ENCODE measurements around the gene WDR93. TPM values are rescaled to one million over a fixed set of nuclear protein-coding genes. Genes with fewer than 3 reads are reported as not detected.
A peak's percentile ranks its signal among the peaks of the same experiment; 100 is the strongest.
"Not testable (repeated sequence)": the region's sequence is repeated elsewhere in the genome, so short reads cannot be mapped to it uniquely, and the experiment has no call there.

WDR93 gene
- total RNA-seq, 8 experiments from 2014 or later = 0.09 to 2.6 (median 0.24) TPM

- in situ Hi-C loops (cut with MboI; ENCODE audit: low pct_unique_long_range_greater_than_20kb in 2 of 9, low sequenced_read_pairs in 9 of 9, unreplicated experiment in 9 of 9) = no loop called here
- Histone ChIP-seq H3K27ac (no peak within 1 kb of the TSS), H3K4me1 (replicated peaks in 1 of 2) (peaks cover 0 to 2% of the 10 kb centered on the region in 2 donors), H3K4me3 (no peak within 1 kb of the TSS)
- WGBS, 10 experiments = 80 to 100% (median 85%) methylated on average over 1 to 2 of the region's 2 CpGs; no CpG with 5 or more reads in 6 of the 10 experiments
- ATAC-seq (replicated peaks in 6 of 8) = no peak
These were observed 11.4 kb upstream of the WDR93 start, which contains the start of gene PLIN1 for GRCh38 chr15:89679212-89679611. Gene PLIN1 (minus strand): TSS chr15:89679367. CDS start chr15:89677489, 1,878 bp downstream.

- in situ Hi-C loops (cut with MboI; ENCODE audit: low pct_unique_long_range_greater_than_20kb in 2 of 9, low sequenced_read_pairs in 9 of 9, unreplicated experiment in 9 of 9) = no loop called here
- Histone ChIP-seq H3K27ac (no peak overlapping the region), H3K4me1 (replicated peaks in 1 of 2) (peaks cover 0 to 2% of the 10 kb centered on the region in 2 donors), H3K4me3 (no peak overlapping the region)
- ATAC-seq (replicated peaks in 6 of 8) = peak in 2 of 8 experiments; percentile 38 to 81
- 42 to 100% (median 74%) methylated on average over 1 to 5 of the region's 5 CpGs for WGBS, 10 experiments
These were observed 10.2 kb upstream of the WDR93 start for GRCh38 chr15:89680282-89680873.

- Histone ChIP-seq H3K27ac (no peak overlapping the region), H3K4me1 (replicated peaks in 1 of 2) (peaks cover 0 to 2% of the 10 kb centered on the region in 2 donors), H3K4me3 (no peak overlapping the region)
- WGBS, 10 experiments = 20 to 100% (median 78%) methylated on average over 1 to 2 of the region's 2 CpGs; no CpG with 5 or more reads in 4 of the 10 experiments
- no peak for ATAC-seq (replicated peaks in 6 of 8)
- in situ Hi-C loops (cut with MboI; ENCODE audit: low pct_unique_long_range_greater_than_20kb in 2 of 9, low sequenced_read_pairs in 9 of 9, unreplicated experiment in 9 of 9) = no loop called here
These were observed 9.5 kb upstream of the WDR93 start for GRCh38 chr15:89681146-89681545.

- ATAC-seq (replicated peaks in 6 of 8) = no peak
- in situ Hi-C loops (cut with MboI; ENCODE audit: low pct_unique_long_range_greater_than_20kb in 2 of 9, low sequenced_read_pairs in 9 of 9, unreplicated experiment in 9 of 9) = no loop called here
These were observed 4.6 kb upstream of the WDR93 start for GRCh38 chr15:89685995-89686394.

GRCh38 chr15:89686522-89686921, 4.1 kb upstream of the WDR93 start:
- Histone ChIP-seq H3K4me3 (no peak overlapping the region), H3K4me1 (replicated peaks in 1 of 2) (peaks cover 0 to 4% of the 10 kb centered on the region in 2 donors), H3K27ac (no peak overlapping the region)
- no peak for ATAC-seq (replicated peaks in 6 of 8)
- in situ Hi-C loops (cut with MboI; ENCODE audit: low pct_unique_long_range_greater_than_20kb in 2 of 9, low sequenced_read_pairs in 9 of 9, unreplicated experiment in 9 of 9) = no loop called here

More at GRCh38 chr15:89685995-89686394, 4.6 kb upstream of the WDR93 start:
- H3K27ac ChIP-seq = no peak overlapping the region
- no peak overlapping the region for H3K4me3 ChIP-seq
- 13 to 100% (median 57%) methylated on average over 1 to 2 of the region's 2 CpGs; no CpG with 5 or more reads in 3 of the 10 experiments for WGBS, 10 experiments
- peaks cover 0 to 4% of the 10 kb centered on the region in 2 donors for H3K4me1 ChIP-seq (replicated peaks in 1 of 2)

GRCh38 chr15:89689930-89690275, 708 bp upstream of the WDR93 start:
- WGBS, 10 experiments = 37 to 90% (median 49%) methylated on average over 2 to 4 of the region's 15 CpGs; no CpG with 5 or more reads in 7 of the 10 experiments
- ATAC-seq (replicated peaks in 6 of 8); H3K4me1 ChIP-seq (replicated peaks in 1 of 2); H3K27ac ChIP-seq; in situ Hi-C loops (cut with MboI; ENCODE audit: low pct_unique_long_range_greater_than_20kb in 2 of 9, low sequenced_read_pairs in 9 of 9, unreplicated experiment in 9 of 9): not testable (repeated sequence)
- H3K4me3 ChIP-seq = peak overlapping the region; percentile 43 to 58 (median 54)

GRCh38 chr15:89693091-89693490, 2.5 kb downstream of the WDR93 start:
- no peak for ATAC-seq (replicated peaks in 6 of 8)

GRCh38 chr15:89693696-89694095, 3.1 kb downstream of the WDR93 start:
- ATAC-seq (replicated peaks in 6 of 8) = no peak
- no peak overlapping the region for H3K27ac ChIP-seq
- peaks cover 0 to 4% of the 10 kb centered on the region in 2 donors for H3K4me1 ChIP-seq (replicated peaks in 1 of 2)
- WGBS, 10 experiments = 63 to 100% (median 87%) methylated on average over 1 of the region's 1 CpG; no CpG with 5 or more reads in 4 of the 10 experiments
- no peak overlapping the region for H3K4me3 ChIP-seq
- in situ Hi-C loops (cut with MboI; ENCODE audit: low pct_unique_long_range_greater_than_20kb in 2 of 9, low sequenced_read_pairs in 9 of 9, unreplicated experiment in 9 of 9) = no loop called here

More at GRCh38 chr15:89693091-89693490, 2.5 kb downstream of the WDR93 start:
- Histone ChIP-seq H3K4me1 (replicated peaks in 1 of 2) (peaks cover 0 to 4% of the 10 kb centered on the region in 2 donors), H3K4me3 (no peak overlapping the region), H3K27ac (no peak overlapping the region)
- 17 to 67% (median 50%) methylated on average over 1 to 2 of the region's 2 CpGs; no CpG with 5 or more reads in 1 of the 10 experiments for WGBS, 10 experiments
- in situ Hi-C loops (cut with MboI; ENCODE audit: low pct_unique_long_range_greater_than_20kb in 2 of 9, low sequenced_read_pairs in 9 of 9, unreplicated experiment in 9 of 9) = no loop called here

- no peak overlapping the region for H3K4me3 ChIP-seq
- H3K4me1 ChIP-seq (replicated peaks in 1 of 2) = peaks cover 0 to 4% of the 10 kb centered on the region in 2 donors
- in situ Hi-C loops (cut with MboI; ENCODE audit: low pct_unique_long_range_greater_than_20kb in 2 of 9, low sequenced_read_pairs in 9 of 9, unreplicated experiment in 9 of 9) = no loop called here
- ATAC-seq (replicated peaks in 6 of 8) = no peak
- H3K27ac ChIP-seq = no peak overlapping the region
- WGBS, 10 experiments = 40 to 71% (median 56%) methylated on average over 1 of the region's 1 CpG; no CpG with 5 or more reads in 5 of the 10 experiments
These were observed 4.6 kb downstream of the WDR93 start for GRCh38 chr15:89695198-89695597.

GRCh38 chr15:89704411-89704810, 13.8 kb downstream of the WDR93 start:
- H3K4me1 ChIP-seq (replicated peaks in 1 of 2) = no peaks in the 10 kb centered on the region
- in situ Hi-C loops (cut with MboI; ENCODE audit: low pct_unique_long_range_greater_than_20kb in 2 of 9, low sequenced_read_pairs in 9 of 9, unreplicated experiment in 9 of 9) = no loop called here
- no peak overlapping the region for H3K27ac ChIP-seq
- peak in 1 of 8 experiments; percentile 43 for ATAC-seq (replicated peaks in 6 of 8)
- no peak overlapping the region for H3K4me3 ChIP-seq

- Histone ChIP-seq H3K4me1 (replicated peaks in 1 of 2) (no peaks in the 10 kb centered on the region), H3K4me3 (no peak overlapping the region), H3K27ac (no peak overlapping the region)
- WGBS, 10 experiments = 13 to 100% (median 83%) methylated on average over 1 of the region's 1 CpG; no CpG with 5 or more reads in 3 of the 10 experiments
- ATAC-seq (replicated peaks in 6 of 8) = no peak
- in situ Hi-C loops (cut with MboI; ENCODE audit: low pct_unique_long_range_greater_than_20kb in 2 of 9, low sequenced_read_pairs in 9 of 9, unreplicated experiment in 9 of 9) = no loop called here
These were observed 17.0 kb downstream of the WDR93 start for GRCh38 chr15:89707577-89707976.

- no peak overlapping the region for H3K4me3 ChIP-seq
- no peak for ATAC-seq (replicated peaks in 6 of 8)
- H3K4me1 ChIP-seq (replicated peaks in 1 of 2) = no peaks in the 10 kb centered on the region
- 50 to 100% (median 80%) methylated on average over 1 to 2 of the region's 2 CpGs; no CpG with 5 or more reads in 3 of the 10 experiments for WGBS, 10 experiments
- no peak overlapping the region for H3K27ac ChIP-seq
- in situ Hi-C loops (cut with MboI; ENCODE audit: low pct_unique_long_range_greater_than_20kb in 2 of 9, low sequenced_read_pairs in 9 of 9, unreplicated experiment in 9 of 9) = no loop called here
These were observed 24.2 kb downstream of the WDR93 start for GRCh38 chr15:89714775-89715174.

- Histone ChIP-seq H3K4me3 (no peak overlapping the region), H3K4me1 (replicated peaks in 1 of 2) (no peaks in the 10 kb centered on the region), H3K27ac (no peak overlapping the region)
- in situ Hi-C loops (cut with MboI; ENCODE audit: low pct_unique_long_range_greater_than_20kb in 2 of 9, low sequenced_read_pairs in 9 of 9, unreplicated experiment in 9 of 9) = no loop called here
- 17 to 100% (median 83%) methylated on average over 1 to 3 of the region's 3 CpGs; no CpG with 5 or more reads in 3 of the 10 experiments for WGBS, 10 experiments
- ATAC-seq (replicated peaks in 6 of 8) = no peak
These were observed 32.4 kb downstream of the WDR93 start for GRCh38 chr15:89723031-89723430.

GRCh38 chr15:89724621-89725020, 34.0 kb downstream of the WDR93 start:
- H3K4me1 ChIP-seq (replicated peaks in 1 of 2) = no peaks in the 10 kb centered on the region
- in situ Hi-C loops (cut with MboI; ENCODE audit: low pct_unique_long_range_greater_than_20kb in 2 of 9, low sequenced_read_pairs in 9 of 9, unreplicated experiment in 9 of 9) = no loop called here
- no peak for ATAC-seq (replicated peaks in 6 of 8)
- no peak overlapping the region for H3K4me3 ChIP-seq
- H3K27ac ChIP-seq = no peak overlapping the region
- 20 to 100% (median 81%) methylated on average over 1 of the region's 1 CpG; no CpG with 5 or more reads in 4 of the 10 experiments for WGBS, 10 experiments

Measured in motor neuron (in vitro differentiated cells).